ENCODE data around the gene ADGRV1. TPM values are rescaled to one million over a fixed set of nuclear protein-coding genes. Genes with fewer than 3 reads are reported as not detected.
A peak's percentile ranks its signal among the peaks of the same experiment; 100 is the strongest.

Gene ADGRV1
- total RNA-seq, 2 donors from 2014 or later, result 97.6 to 117 TPM

DNA sequence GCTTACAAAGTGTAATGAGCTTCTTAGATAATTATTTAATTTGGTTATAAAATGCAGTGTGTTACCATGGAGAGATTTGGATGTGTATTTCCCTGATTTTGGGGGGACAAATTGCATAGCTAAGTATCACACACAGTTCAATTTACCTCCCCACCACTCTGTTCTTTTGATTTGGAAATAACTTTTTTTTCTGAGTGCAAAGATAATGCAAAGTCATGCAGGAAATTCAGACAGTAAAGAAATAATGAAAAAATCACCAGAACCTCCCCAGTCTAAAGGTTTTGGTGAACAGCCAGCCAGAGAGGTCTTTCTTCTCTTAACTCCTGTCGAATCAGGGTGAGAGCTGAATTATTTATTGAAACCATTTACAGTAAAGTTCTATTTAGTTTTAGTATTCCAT is 3.2 kb downstream of the ADGRV1 start:
- Histone ChIP-seq H3K27me3 (ENCODE audit: control insufficient read depth, insufficient read depth, low read length, poor library complexity, severe bottlenecking) (no peaks in the 10 kb centered on the region), H3K4me1 (ENCODE audit: control insufficient read depth, insufficient read depth, low read length) (peaks cover 11% of the 10 kb centered on the region), H3K9me3 (ENCODE audit: control insufficient read depth, low read length) (peaks cover 9% of the 10 kb centered on the region), H3K4me3 (ENCODE audit: low read length) (peak overlapping the region; percentile 89), H3K36me3 (ENCODE audit: control insufficient read depth, insufficient read depth, low read length) (no peaks in the 10 kb centered on the region), H3K27ac (ENCODE audit: low read depth, low read length) (no peak overlapping the region), H3K9ac (ENCODE audit: extremely low read depth, low read length, poor library complexity, severe bottlenecking) (no peak overlapping the region)
- WGBS, 2 experiments (ENCODE audit: insufficient coverage in 1 of 2, insufficient read length in 1 of 2), result no CpG with 5 or more reads among the region's 1 CpG
- H3K27ac Mint-ChIP-seq, result no peak overlapping the region
- TF ChIP-seq CTCF (conservative IDR thresholded peaks at IDR 0.05), result no peak
- no peak for DNase-seq
- peaks cover 2% of the 10 kb centered on the region for H3K9me3 Mint-ChIP-seq
- H3K27me3 Mint-ChIP-seq (ENCODE audit: insufficient read depth), result no peaks in the 10 kb centered on the region
- peaks cover 39% of the 10 kb centered on the region for H3K4me1 Mint-ChIP-seq
- no peak overlapping the region for H3K4me3 Mint-ChIP-seq
- H3K36me3 Mint-ChIP-seq (ENCODE audit: low read depth), result peaks cover 12% of the 10 kb centered on the region

DNA sequence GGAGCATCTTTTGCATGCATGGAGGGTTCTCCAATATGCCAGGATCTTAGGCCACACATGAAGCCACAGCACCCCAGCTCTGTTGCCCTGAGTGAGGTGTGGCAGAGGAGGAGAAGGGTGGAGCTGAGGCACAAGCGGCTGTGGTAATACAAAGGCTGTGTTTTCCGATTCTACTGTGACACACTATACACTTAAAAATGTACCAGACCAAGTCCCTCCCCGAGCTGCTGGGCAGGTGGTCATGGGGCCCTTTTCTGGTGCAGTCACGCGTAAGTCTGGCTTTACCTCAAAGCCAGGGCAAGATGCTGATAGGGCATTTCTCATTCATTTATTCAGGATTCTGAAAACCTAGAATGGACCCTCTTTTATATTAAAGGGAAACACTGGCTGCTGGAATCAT is 3.7 kb downstream of the ADGRV1 start:
- Histone ChIP-seq H3K9ac (ENCODE audit: extremely low read depth, low read length, poor library complexity, severe bottlenecking) (no peak overlapping the region), H3K4me3 (ENCODE audit: low read length) (no peak overlapping the region), H3K4me1 (ENCODE audit: control insufficient read depth, insufficient read depth, low read length) (peaks cover 5% of the 10 kb centered on the region), H3K27me3 (ENCODE audit: control insufficient read depth, insufficient read depth, low read length, poor library complexity, severe bottlenecking) (no peaks in the 10 kb centered on the region), H3K9me3 (ENCODE audit: control insufficient read depth, low read length) (peaks cover 14% of the 10 kb centered on the region), H3K36me3 (ENCODE audit: control insufficient read depth, insufficient read depth, low read length) (no peaks in the 10 kb centered on the region), H3K27ac (ENCODE audit: low read depth, low read length) (peak overlapping the region; percentile 74)
- Mint-ChIP-seq H3K27me3 (ENCODE audit: insufficient read depth) (no peaks in the 10 kb centered on the region), H3K9me3 (peaks cover 8% of the 10 kb centered on the region), H3K4me1 (peaks cover 33% of the 10 kb centered on the region), H3K4me3 (no peak overlapping the region), H3K36me3 (ENCODE audit: low read depth) (peaks cover 18% of the 10 kb centered on the region), H3K27ac (no peak overlapping the region)
- DNase-seq, result no peak
- WGBS, 2 experiments (ENCODE audit: insufficient coverage in 1 of 2, insufficient read length in 1 of 2), result 67 to 78% methylated on average over 1 to 5 of the region's 5 CpGs
- TF ChIP-seq CTCF (conservative IDR thresholded peaks at IDR 0.05), result no peak

DNA sequence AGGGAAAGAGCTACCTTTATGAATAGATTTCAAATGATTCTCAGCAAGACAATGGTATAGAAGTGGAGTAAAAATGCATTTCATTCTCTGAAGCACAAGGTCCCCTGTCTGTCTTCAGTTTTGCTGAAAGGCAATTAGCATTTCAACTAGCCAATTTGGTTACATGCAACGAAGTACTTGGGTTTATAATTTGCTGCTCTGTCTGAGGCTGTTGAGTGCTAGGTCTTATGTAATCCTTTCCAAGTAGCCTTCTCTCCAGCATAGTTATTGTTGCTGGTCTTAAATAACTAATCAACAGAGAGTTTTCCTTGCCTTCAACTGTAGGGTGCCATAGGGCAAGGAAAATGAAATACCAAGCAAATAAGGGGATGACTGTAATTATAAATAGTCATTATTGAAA is 4.5 kb downstream of the ADGRV1 start:
- no peak overlapping the region for H3K9ac ChIP-seq (ENCODE audit: extremely low read depth, low read length, poor library complexity, severe bottlenecking)
- peaks cover 21% of the 10 kb centered on the region for H3K9me3 ChIP-seq (ENCODE audit: control insufficient read depth, low read length)
- no peaks in the 10 kb centered on the region for H3K27me3 ChIP-seq (ENCODE audit: control insufficient read depth, insufficient read depth, low read length, poor library complexity, severe bottlenecking)
- peak overlapping the region; percentile 74 for H3K27ac ChIP-seq (ENCODE audit: low read depth, low read length)
- Mint-ChIP-seq H3K27me3 (ENCODE audit: insufficient read depth) (no peaks in the 10 kb centered on the region), H3K27ac (no peak overlapping the region), H3K4me3 (no peak overlapping the region), H3K36me3 (ENCODE audit: low read depth) (peaks cover 25% of the 10 kb centered on the region), H3K4me1 (peaks cover 26% of the 10 kb centered on the region), H3K9me3 (peaks cover 16% of the 10 kb centered on the region)
- H3K4me3 ChIP-seq (ENCODE audit: low read length), result no peak overlapping the region
- TF ChIP-seq CTCF (conservative IDR thresholded peaks at IDR 0.05), result no peak
- no peak for DNase-seq
- 22 to 61% methylated on average over 1 of the region's 1 CpG for WGBS, 2 experiments (ENCODE audit: insufficient coverage in 1 of 2, insufficient read length in 1 of 2)
- H3K36me3 ChIP-seq (ENCODE audit: control insufficient read depth, insufficient read depth, low read length), result no peaks in the 10 kb centered on the region
- peaks cover 4% of the 10 kb centered on the region for H3K4me1 ChIP-seq (ENCODE audit: control insufficient read depth, insufficient read depth, low read length)

Data from endodermal cell (in vitro differentiated cells).